Body of pancreas (tissue), 4 donors: ENCODE data around the gene FNTB. TPM values are rescaled to one million over a fixed set of nuclear protein-coding genes. Genes with fewer than 3 reads are reported as not detected.

Source experiments
- ATAC-seq: fragments of 150-250 bp; one replicate; pipeline ENCODE4 v1.9.1; 2016
- DNase-seq, 4 donors: peaks; one replicate each; pipeline ENCODE4 v3.0.0-alpha.2; 2019
- H3K27ac ChIP-seq, 4 donors: fragments of 200-600 bp; sonication (generic); 1 replicate in 3 of 4; 2 replicates in 1 of 4; pipeline versions ENCODE4 v1.5.1 to v1.6.1; 2016 to 2019; ENCODE audit warnings: mild to moderate bottlenecking in 1 of 4, mixed read lengths in 1 of 4, moderate library complexity in 1 of 4
- H3K27me3 ChIP-seq, 2 donors: fragments of 200-600 bp; sonication (generic); one replicate each; pipeline ENCODE4 v1.6.0; 2016; ENCODE audit warnings: mild to moderate bottlenecking in 1 of 2
- H3K36me3 ChIP-seq, 2 donors: fragments of 200-600 bp; sonication (generic); replicated peaks in 1 of 2; 2 replicates each; pipeline ENCODE4 v1.5.1; 2016; ENCODE audit warnings: low read depth in 2 of 2; ENCODE audit not compliant: insufficient read depth in 1 of 2
- H3K4me1 ChIP-seq: fragments of 200-600 bp; sonication (generic); one replicate; pipeline ENCODE4 v1.6.0; 2016
- H3K4me3 ChIP-seq, 2 donors: fragments of 200-600 bp; sonication (generic); 1 replicate in 1 of 2; 2 replicates in 1 of 2; pipeline ENCODE4 v1.5.1; 2016 to 2019
- H3K9me3 ChIP-seq, 3 donors: fragments of 200-600 bp; sonication (generic); 1 replicate in 2 of 3; 2 replicates in 1 of 3; pipeline ENCODE4 v1.5.1; 2016
- CTCF ChIP-seq, 7 experiments: fragments of 450-650 bp in 4 of 7; fragments of 200-600 bp in 3 of 7; sonication (generic) in 3 of 7; IDR thresholded peaks; one replicate each; pipeline ENCODE4 v1.5.1; 2016 to 2019; ENCODE audit warnings: antibody characterized with exemption in 7 of 7
- POLR2A ChIP-seq, 3 donors: fragments of 450-650 bp; IDR thresholded peaks; one replicate each; pipeline ENCODE4 v1.6.1; 2016; ENCODE audit warnings: antibody characterized with exemption in 3 of 3, mild to moderate bottlenecking in 2 of 3
- WGBS, 2 donors: methylation state at CpG; one replicate each; pipeline ENCODE4 v1.1.5; 2017; 5-methylcytosine and 5-hydroxymethylcytosine counted together
- intact Hi-C: fragments of 100-400 bp; cut with DNase I; formaldehyde crosslinking; loops from one replicate; pipeline ENCODE4 v1.15.1; 2023
- total RNA-seq, 2 donors: library from RNA; depleted of rRNA; stranded (reverse); fragments of >200 nt; gene quantifications; one replicate each; pipeline ENCODE4 v1.1.0, GENCODE V29; 2016

The FNTB gene
- total RNA-seq, 2 donors from 2014 or later, result 6.7 to 8.6 TPM

DNA sequence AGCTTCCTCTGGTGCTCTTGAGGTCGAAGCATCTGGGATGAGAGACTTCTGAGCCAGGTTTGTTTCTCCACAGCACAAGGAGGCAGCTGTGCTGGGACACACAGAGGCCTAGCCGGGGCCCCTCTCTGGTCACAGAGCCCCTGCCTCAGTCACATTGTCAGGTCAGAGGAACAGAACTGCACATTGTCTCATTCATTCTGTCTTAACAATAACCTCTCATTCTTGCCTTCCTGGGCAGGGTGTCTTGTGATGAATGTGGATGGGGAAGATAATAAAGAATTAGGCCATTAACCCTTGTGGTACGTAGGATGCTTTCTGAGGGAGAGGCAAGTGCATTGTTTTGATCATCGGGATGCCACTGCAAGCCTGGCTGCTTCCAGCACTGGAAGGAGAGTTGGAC is 29.8 kb downstream of the FNTB start:
- Histone ChIP-seq H3K4me3 (no peak overlapping the region), H3K36me3 (no peaks in the 10 kb centered on the region), H3K27me3 (no peaks in the 10 kb centered on the region), H3K9me3 (no peaks in the 10 kb centered on the region), H3K4me1 (peaks cover 9% of the 10 kb centered on the region), H3K27ac (no peak overlapping the region)
- intact Hi-C loops, result no loop called here
- no peak for TF ChIP-seq POLR2A (IDR thresholded peaks at IDR 0.05)
- TF ChIP-seq CTCF (IDR thresholded peaks at IDR 0.05), result no peak
- DNase-seq, result no peak
- WGBS, 2 donors, result 90% methylated on average over 4 of the region's 4 CpGs
- ATAC-seq, result no peak

DNA sequence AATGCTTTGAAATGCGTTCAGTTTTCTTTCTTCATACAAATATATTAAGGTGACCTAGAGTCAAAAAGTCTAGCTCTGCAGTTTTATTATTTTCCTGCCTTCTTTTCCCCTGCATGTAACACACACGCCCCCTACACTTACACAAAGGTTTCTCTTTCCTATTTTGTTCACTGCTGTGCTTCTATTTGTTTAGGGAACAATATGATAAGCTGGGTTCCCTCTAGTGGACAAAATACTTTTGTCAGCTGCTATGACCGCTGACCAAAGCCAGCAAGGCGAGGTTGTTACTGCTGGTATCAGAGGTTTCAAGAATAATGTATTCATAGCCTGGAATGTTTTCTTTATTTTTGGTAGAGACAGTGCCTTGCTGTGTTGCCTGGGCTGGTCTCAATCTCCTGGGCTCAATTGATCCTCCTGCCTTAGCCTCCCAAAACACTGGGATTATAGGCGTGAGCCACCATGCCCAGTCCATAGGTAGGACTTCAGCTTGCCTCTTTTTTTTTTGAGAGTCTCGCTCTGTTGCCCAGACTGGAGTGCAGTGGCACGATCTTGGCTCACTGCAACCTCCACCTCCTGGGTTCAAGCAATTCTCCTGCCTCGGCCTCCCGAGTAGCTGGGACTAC is 33.4 kb downstream of the FNTB start:
- DNase-seq (peak; percentile 34 to 65 (median 48)), ATAC-seq (peak; percentile 89)
- TF ChIP-seq POLR2A (IDR thresholded peaks at IDR 0.05) (no peak), CTCF (IDR thresholded peaks at IDR 0.05) (peak in 6 of 7 experiments; percentile 59 to 84 (median 72))
- H3K27me3 ChIP-seq, result no peaks in the 10 kb centered on the region
- no peak overlapping the region for H3K4me3 ChIP-seq
- no peaks in the 10 kb centered on the region for H3K9me3 ChIP-seq
- 52 to 53% methylated on average over 9 of the region's 9 CpGs for WGBS, 2 donors
- H3K27ac ChIP-seq, result no peak overlapping the region
- peaks cover 9% of the 10 kb centered on the region for H3K4me1 ChIP-seq
- intact Hi-C loops, result no loop called here
- no peaks in the 10 kb centered on the region for H3K36me3 ChIP-seq

DNA sequence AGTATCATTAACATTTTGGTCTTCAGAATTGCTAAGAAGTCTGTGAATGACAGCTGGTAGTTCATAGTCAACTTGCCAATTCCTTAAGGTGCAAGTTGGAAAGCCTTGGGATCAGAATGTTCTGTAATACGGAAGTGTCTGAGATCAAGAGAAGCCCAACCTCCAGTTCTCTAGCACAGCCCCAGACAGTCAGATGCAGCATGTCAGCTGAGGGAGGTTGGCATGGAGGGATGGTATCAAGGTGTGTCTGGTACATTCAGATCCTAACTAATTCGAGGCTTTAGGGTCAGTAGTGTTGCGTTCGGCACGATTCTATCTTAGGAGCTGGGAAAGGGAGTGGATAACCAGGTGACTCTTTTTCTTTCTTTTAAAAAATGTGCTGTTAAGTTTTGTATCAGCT is 38.3 kb downstream of the FNTB start:
- no peak for ATAC-seq
- WGBS, 2 donors, result 92 to 96% methylated on average over 5 of the region's 5 CpGs
- H3K27me3 ChIP-seq, result no peaks in the 10 kb centered on the region

DNA sequence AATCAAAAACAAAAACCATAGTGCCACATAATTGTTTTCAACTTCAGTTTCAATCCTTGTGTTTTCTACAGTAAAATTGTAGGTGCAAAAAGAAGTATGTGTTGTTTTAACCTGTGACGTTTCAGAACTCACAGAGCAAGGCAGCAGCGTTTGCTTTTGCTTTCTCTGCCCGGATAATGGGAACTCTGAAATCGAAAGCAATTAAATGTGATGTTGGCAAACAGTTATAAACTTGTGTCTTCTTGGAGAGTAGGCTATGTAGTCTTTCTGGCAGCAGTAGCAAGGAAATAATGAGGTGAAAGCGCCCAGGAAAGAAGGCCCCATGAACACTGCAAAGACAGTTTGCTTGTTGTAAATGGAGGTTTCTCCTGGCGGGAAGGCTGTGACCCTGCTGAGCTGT is 39.1 kb downstream of the FNTB start:
- ATAC-seq, result no peak
- 88 to 89% methylated on average over 6 of the region's 6 CpGs for WGBS, 2 donors
- Histone ChIP-seq H3K36me3 (peaks cover 0 to 3% of the 10 kb centered on the region in 2 donors), H3K27ac (no peak overlapping the region), H3K9me3 (peaks cover 0 to 2% (median 0%) of the 10 kb centered on the region in 3 donors), H3K4me3 (no peak overlapping the region), H3K27me3 (no peaks in the 10 kb centered on the region), H3K4me1 (no peaks in the 10 kb centered on the region)
- TF ChIP-seq CTCF (IDR thresholded peaks at IDR 0.05), result no peak
- TF ChIP-seq POLR2A (IDR thresholded peaks at IDR 0.05), result no peak
- no peak for DNase-seq
- intact Hi-C loops, result no loop called here

More for the DNA sequence above, 38.3 kb downstream of the FNTB start:
- no peak for DNase-seq
- Histone ChIP-seq H3K9me3 (peaks cover 0 to 2% (median 0%) of the 10 kb centered on the region in 3 donors), H3K27ac (no peak overlapping the region), H3K36me3 (peaks cover 0 to 3% of the 10 kb centered on the region in 2 donors), H3K4me1 (peaks cover 4% of the 10 kb centered on the region), H3K4me3 (no peak overlapping the region)
- intact Hi-C loops, result no loop called here
- TF ChIP-seq CTCF (IDR thresholded peaks at IDR 0.05) (no peak), POLR2A (IDR thresholded peaks at IDR 0.05) (no peak)

DNA sequence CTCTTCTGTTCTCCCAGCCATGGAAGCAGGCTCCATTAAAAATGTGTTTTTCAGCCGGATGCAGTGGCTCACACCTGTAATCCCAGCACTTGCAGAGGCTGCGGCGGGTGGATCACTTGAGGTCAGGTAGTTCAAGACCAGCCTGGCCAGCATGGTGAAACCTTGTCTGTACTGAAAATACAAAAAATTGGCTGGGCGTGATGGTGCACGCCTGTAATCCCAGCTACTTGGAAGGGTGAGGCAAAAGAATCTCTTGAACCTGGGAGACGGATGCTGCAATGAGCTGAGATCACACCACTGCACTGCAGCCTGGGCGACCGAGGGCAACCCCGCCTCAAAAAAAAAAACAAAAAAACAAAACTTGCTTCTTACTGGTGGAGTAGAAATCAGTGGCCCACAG is 39.8 kb downstream of the FNTB start:
- Histone ChIP-seq H3K27me3 (no peaks in the 10 kb centered on the region), H3K36me3 (peaks cover 0 to 3% of the 10 kb centered on the region in 2 donors), H3K4me1 (no peaks in the 10 kb centered on the region), H3K27ac (no peak overlapping the region), H3K4me3 (no peak overlapping the region), H3K9me3 (peaks cover 0 to 2% (median 0%) of the 10 kb centered on the region in 3 donors)
- DNase-seq, result no peak
- 94 to 99% methylated on average over 9 of the region's 9 CpGs for WGBS, 2 donors
- ATAC-seq, result no peak
- intact Hi-C loops, result no loop called here
- TF ChIP-seq POLR2A (IDR thresholded peaks at IDR 0.05) (no peak), CTCF (IDR thresholded peaks at IDR 0.05) (no peak)
